Ishikawa (cell line): ENCODE data around the gene PPY.

Experiments used
- CEBPB ChIP-seq: IDR thresholded peaks from 2 replicates; pipeline ENCODE4 v1.6.1; 2012
- CREB1 ChIP-seq: IDR thresholded peaks from 2 replicates; pipeline ENCODE4 v1.6.1; 2012; ENCODE audit warnings: low read depth
- EGR1 ChIP-seq: IDR thresholded peaks from 2 replicates; pipeline ENCODE4 v1.6.1; 2012
- EP300 ChIP-seq: IDR thresholded peaks from 2 replicates; pipeline ENCODE4 v1.6.1; 2012; ENCODE audit warnings: borderline replicate concordance
- FOXM1 ChIP-seq: IDR thresholded peaks from 2 replicates; pipeline ENCODE4 v1.6.1; 2012; ENCODE audit warnings: low read depth, borderline replicate concordance
- NFIC ChIP-seq: IDR thresholded peaks from 2 replicates; pipeline ENCODE4 v1.6.1; 2012
- RAD21 ChIP-seq: IDR thresholded peaks from 2 replicates; pipeline ENCODE4 v1.6.1; 2012; ENCODE audit warnings: low read depth
- TAF1 ChIP-seq: IDR thresholded peaks from 2 replicates; pipeline ENCODE4 v1.6.1; 2012; ENCODE audit warnings: low read depth, mild to moderate bottlenecking
- TCF12 ChIP-seq: IDR thresholded peaks from 2 replicates; pipeline ENCODE4 v1.6.1; 2012; ENCODE audit warnings: low read depth
- TEAD4 ChIP-seq: IDR thresholded peaks from 2 replicates; pipeline ENCODE4 v1.6.1; 2012
- YY1 ChIP-seq: IDR thresholded peaks from 2 replicates; pipeline ENCODE4 v1.6.1; 2012; ENCODE audit warnings: low read depth
- ZBTB7A ChIP-seq: IDR thresholded peaks from 2 replicates; pipeline ENCODE4 v1.6.1; 2012; ENCODE audit warnings: low read depth
- TF ChIP-seq, protein P1 (sequence below): IDR thresholded peaks from 2 replicates; pipeline ENCODE4 v1.6.1; 2012; ENCODE audit warnings: low read depth, mild to moderate bottlenecking
- TF ChIP-seq, protein P2 (sequence below): IDR thresholded peaks from 2 replicates; pipeline ENCODE4 v1.6.1; 2012
- TF ChIP-seq, protein P3 (sequence below): IDR thresholded peaks from 2 replicates; pipeline ENCODE4 v1.6.1; 2012

Gene PPY

DNA sequence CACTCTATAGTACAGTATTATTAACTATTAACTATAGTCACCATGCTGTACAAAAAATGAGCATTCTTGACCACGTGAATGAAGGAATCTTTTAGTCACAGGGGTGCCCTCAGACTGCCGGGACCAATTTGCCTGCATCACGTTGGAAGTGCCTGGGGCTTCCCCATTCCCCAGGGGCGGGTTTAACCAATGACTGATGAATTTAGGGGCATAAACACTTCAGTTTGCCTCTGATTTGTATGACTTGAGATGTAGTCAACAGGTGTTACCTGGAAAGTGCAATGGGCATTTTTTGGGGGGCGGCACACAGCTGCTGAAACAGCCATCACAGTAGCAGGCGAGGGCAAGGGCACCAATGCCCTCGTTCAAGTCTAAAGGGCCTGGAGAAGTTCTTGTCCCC is 20.2 kb upstream of the PPY start:
- TF ChIP-seq ZBTB7A = no peak
- TF ChIP-seq CREB1 = no peak
- TF ChIP-seq, protein P1, sequence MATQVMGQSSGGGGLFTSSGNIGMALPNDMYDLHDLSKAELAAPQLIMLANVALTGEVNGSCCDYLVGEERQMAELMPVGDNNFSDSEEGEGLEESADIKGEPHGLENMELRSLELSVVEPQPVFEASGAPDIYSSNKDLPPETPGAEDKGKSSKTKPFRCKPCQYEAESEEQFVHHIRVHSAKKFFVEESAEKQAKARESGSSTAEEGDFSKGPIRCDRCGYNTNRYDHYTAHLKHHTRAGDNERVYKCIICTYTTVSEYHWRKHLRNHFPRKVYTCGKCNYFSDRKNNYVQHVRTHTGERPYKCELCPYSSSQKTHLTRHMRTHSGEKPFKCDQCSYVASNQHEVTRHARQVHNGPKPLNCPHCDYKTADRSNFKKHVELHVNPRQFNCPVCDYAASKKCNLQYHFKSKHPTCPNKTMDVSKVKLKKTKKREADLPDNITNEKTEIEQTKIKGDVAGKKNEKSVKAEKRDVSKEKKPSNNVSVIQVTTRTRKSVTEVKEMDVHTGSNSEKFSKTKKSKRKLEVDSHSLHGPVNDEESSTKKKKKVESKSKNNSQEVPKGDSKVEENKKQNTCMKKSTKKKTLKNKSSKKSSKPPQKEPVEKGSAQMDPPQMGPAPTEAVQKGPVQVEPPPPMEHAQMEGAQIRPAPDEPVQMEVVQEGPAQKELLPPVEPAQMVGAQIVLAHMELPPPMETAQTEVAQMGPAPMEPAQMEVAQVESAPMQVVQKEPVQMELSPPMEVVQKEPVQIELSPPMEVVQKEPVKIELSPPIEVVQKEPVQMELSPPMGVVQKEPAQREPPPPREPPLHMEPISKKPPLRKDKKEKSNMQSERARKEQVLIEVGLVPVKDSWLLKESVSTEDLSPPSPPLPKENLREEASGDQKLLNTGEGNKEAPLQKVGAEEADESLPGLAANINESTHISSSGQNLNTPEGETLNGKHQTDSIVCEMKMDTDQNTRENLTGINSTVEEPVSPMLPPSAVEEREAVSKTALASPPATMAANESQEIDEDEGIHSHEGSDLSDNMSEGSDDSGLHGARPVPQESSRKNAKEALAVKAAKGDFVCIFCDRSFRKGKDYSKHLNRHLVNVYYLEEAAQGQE = no peak
- TF ChIP-seq NFIC = no peak
- TF ChIP-seq EGR1 = no peak
- no peak for TF ChIP-seq YY1
- no peak for TF ChIP-seq FOXM1
- TF ChIP-seq TEAD4 = no peak
- no peak for TF ChIP-seq RAD21
- no peak for TF ChIP-seq TCF12
- no peak for TF ChIP-seq CEBPB
- no peak for TF ChIP-seq EP300
- TF ChIP-seq, protein P2, sequence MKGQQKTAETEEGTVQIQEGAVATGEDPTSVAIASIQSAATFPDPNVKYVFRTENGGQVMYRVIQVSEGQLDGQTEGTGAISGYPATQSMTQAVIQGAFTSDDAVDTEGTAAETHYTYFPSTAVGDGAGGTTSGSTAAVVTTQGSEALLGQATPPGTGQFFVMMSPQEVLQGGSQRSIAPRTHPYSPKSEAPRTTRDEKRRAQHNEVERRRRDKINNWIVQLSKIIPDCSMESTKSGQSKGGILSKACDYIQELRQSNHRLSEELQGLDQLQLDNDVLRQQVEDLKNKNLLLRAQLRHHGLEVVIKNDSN = no peak
- TF ChIP-seq TAF1 = no peak
- TF ChIP-seq, protein P3, sequence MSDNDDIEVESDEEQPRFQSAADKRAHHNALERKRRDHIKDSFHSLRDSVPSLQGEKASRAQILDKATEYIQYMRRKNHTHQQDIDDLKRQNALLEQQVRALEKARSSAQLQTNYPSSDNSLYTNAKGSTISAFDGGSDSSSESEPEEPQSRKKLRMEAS = no peak

DNA sequence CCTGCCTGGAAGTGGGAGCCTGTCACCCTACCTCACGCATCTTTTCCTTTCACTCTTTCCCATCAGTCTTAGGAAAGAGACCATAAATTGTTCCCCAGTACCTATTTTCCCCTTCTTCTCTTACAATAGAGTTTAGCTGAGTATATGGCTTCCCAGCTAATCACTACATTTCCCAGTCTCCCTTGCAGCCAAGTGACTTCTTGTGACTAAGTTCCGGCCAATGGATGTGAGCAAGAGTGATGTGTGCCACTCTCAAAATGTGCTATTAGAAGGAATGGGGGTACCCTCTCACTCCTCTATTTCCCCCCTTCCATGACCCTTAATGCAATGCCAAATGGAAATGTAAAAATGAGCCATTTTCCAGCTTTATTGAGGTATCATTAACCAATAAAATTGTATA is 19.7 kb upstream of the PPY start:
- TF ChIP-seq TCF12 (no peak), TAF1 (no peak), RAD21 (no peak)
- TF ChIP-seq, protein P2 = 0 out of 2 replicates have a peak, but pooled peaks have one; percentile 4
- TF ChIP-seq, protein P3 = no peak

DNA sequence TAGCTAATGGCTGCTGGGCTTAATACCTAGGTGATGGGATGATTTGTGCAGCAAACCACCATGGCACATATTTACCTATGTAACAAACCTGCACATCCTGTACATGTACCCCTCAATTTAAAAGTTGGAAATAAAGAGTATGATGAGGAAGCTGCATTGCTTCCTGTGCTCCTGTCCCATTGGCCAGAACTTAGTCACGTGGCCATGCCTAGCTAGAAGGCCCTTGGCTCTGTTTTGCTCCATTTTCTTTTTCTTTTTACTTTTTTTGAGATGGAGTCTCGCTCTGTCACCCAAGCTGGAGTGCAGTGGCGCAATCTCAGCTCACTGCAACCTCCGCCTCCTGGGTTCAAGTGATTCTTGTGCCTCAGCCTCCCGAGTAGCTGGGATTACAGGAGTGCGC is 19.0 kb upstream of the PPY start:
- TF ChIP-seq, protein P2 = peak; percentile 42; the same call in 1 of the 2 replicates

DNA sequence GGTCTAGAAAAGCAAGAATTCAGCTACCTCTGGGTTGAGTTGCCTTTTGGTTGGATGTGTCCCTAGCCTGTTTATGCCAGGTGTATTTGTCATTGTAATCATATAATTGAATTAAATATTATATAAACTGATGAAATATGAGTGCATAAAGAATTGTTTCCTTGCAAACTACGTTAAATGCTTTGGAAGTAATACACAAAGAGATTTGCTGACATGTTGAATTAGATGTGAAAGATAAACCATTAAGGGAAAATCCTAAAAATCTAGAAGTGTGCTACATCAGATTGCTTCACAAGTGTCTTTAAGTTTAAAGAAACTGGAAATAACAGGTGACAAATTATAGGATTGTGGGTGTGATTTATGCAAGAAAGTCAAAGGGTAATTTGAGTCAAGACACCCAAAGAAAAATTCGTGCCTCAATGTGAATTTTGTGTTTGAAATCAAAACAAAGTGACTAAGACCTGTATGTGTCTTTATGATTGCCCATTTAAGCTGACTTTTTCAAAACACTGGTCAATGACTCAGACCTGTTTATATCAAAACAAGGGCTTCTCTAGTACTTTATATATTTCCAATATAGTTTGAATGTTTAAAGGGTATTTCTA is 16.6 kb upstream of the PPY start:
- TF ChIP-seq, protein P3 = no peak
- TF ChIP-seq YY1 = no peak
- TF ChIP-seq FOXM1 = no peak
- TF ChIP-seq RAD21 = no peak
- no peak for TF ChIP-seq EP300

DNA sequence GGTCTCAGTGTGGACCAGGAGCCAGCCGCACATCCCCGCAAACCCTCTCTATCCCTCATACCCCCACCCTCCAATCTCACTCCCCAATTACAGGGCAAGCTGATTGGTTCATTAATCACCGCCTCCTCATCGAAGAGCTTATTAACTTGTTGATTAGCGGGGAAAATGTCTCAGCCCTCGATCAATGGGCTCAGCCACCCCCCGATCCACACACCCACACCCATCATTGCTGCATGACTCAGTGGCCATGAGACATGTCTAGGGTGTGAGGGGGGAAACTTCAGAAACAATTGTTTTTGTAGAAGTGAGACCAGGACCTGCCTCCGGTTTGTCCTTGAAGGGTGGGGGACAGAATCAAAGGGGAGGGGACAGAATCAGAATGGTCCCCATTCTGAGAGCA is 13.9 kb upstream of the PPY start:
- TF ChIP-seq, protein P2 = no peak
- no peak for TF ChIP-seq TAF1
- no peak for TF ChIP-seq TEAD4
- no peak for TF ChIP-seq YY1
- TF ChIP-seq, protein P3 = no peak
- no peak for TF ChIP-seq FOXM1
- TF ChIP-seq, protein P1 = no peak
- no peak for TF ChIP-seq ZBTB7A

DNA sequence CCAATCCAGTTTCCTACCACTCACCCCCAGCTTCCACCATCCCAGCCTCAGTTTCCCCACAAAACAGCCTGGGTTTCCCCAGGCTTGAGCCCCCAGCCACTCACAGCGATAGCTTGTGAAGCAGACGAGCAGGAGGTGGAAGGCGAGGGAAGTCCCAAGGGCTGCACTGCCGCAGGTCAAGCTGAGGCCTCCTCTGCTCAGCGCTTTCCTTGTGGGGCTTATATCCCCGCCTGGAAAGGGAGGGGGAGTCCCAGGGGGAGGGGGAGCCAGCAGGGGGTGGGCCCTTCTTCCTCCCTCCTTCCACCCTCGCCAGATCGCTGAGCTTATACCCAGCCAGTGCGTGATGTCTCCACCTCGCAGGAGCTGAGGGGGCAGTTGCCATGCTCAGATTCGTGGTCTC is 11.5 kb upstream of the PPY start, which contains the start of gene PYY:
Gene PYY (minus strand): TSS at position 195 of the 400 bp plus-strand sequence. CDS start 457 bp downstream, outside the sequence.
- TF ChIP-seq TCF12 (no peak), YY1 (no peak), FOXM1 (no peak), ZBTB7A (no peak), CREB1 (no peak), NFIC (no peak), EP300 (no peak)
- TF ChIP-seq, protein P2 = no peak
